Peyer's patch (tissue), 4 donors: ENCODE data around the gene TBCD.

ENCODE experiments used
- CTCF ChIP-seq, 6 experiments: fragments of 450-650 bp in 4 of 6; fragments of 200-600 bp in 2 of 6; sonication (generic) in 1 of 6; IDR thresholded peaks; one replicate each; pipeline ENCODE4 v1.5.1; 2017 to 2019; ENCODE audit warnings: antibody characterized with exemption in 6 of 6, mild to moderate bottlenecking in 3 of 6, moderate library complexity in 1 of 6
- POLR2A ChIP-seq, 2 donors: fragments of 450-650 bp; IDR thresholded peaks; one replicate each; pipeline ENCODE4 v1.5.1; 2017; ENCODE audit warnings: antibody characterized with exemption in 2 of 2, mild to moderate bottlenecking in 2 of 2, moderate library complexity in 2 of 2

GRCh38 chr17:82911822-82912221 lies 160.0 kb downstream of the TBCD start:
- TF ChIP-seq POLR2A (IDR thresholded peaks at IDR 0.05) (no peak), CTCF (IDR thresholded peaks at IDR 0.05) (no peak)
